ENCODE results near the gene AUTS2. TPM values are rescaled to one million over a fixed set of nuclear protein-coding genes. Genes with fewer than 3 reads are reported as not detected.

The AUTS2 gene
- total and polyA plus RNA-seq, 9 of the 15 experiments (the other 6 are each of a cell fraction or from before 2014, with no cell fraction given) = 0.58 TPM; not detected in 8

DNA sequence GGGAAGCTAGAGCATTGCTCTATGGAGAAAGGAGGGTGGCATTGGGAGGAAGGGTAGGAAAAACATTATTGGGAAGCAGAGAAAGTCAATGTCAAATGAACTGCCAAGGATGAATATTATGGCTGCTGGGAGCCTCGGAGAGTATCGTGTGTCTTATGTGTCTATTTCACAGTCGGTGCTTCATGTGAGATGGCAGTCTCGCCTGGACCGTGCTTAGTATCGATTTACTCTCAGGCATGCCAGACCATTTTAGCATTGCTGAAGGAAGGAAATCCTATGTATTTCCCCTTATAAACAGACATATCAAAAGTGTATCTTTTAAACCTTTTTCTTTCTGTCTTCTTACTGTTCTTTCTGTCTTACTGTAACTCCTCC lies 612.6 kb downstream of the AUTS2 start:
- Histone ChIP-seq H3K27me3 (ENCODE audit: control insufficient read depth in 2 of 2, insufficient read depth in 2 of 2, low read length in 2 of 2) (no peaks in the 10 kb centered on the region), H3K4me2 (ENCODE audit: insufficient read depth, low read length) (no peak overlapping the region), H3K4me1 (replicated peaks in 1 of 2; ENCODE audit: control insufficient read depth in 2 of 2, insufficient read depth in 2 of 2, low read length in 2 of 2) (no peaks in the 10 kb centered on the region), H2AFZ (ENCODE audit: low read depth, low read length) (no peak overlapping the region), H4K20me1 (replicated peaks; ENCODE audit: control insufficient read depth, insufficient read depth, low read length) (no peaks in the 10 kb centered on the region), H3K9me3 (replicated peaks; ENCODE audit: control insufficient read depth, insufficient read depth, low read depth, low read length) (no peaks in the 10 kb centered on the region), H3K79me2 (ENCODE audit: control insufficient read depth, insufficient read depth, low read length) (no peaks in the 10 kb centered on the region), H3K36me3 (ENCODE audit: control insufficient read depth, insufficient read depth, low read length) (no peaks in the 10 kb centered on the region), H3K27ac (ENCODE audit: extremely low read depth, low read depth, low read length) (no peak overlapping the region), H3K9ac (ENCODE audit: insufficient read depth in 1 of 2, low read depth in 2 of 2, low read length in 2 of 2) (no peak overlapping the region), H3K9me1 (ENCODE audit: control insufficient read depth, insufficient read depth, low read length) (no peaks in the 10 kb centered on the region), H3K4me3 (no peak overlapping the region)
- no peak for ATAC-seq
- intact Hi-C loops (cut with micrococcal nuclease) (no loop called here), in situ Hi-C loops (cut with MboI) (no loop called here)
- no peak for DNase-seq (ENCODE audit: extremely low read depth in 1 of 4, low spot score in 3 of 4)
- no peak for TF ChIP-seq CBX1 (IDR thresholded peaks at IDR 0.05; ENCODE audit: low read depth)
- no peak for TF ChIP-seq ZBED1 (IDR thresholded peaks at IDR 0.05)
- TF ChIP-seq TOE1 (IDR thresholded peaks at IDR 0.05; ENCODE audit: borderline replicate concordance) = no peak
- no peak for TF ChIP-seq TOE1 (CRISPR knock-in tag; IDR thresholded peaks at IDR 0.05; ENCODE audit: borderline replicate concordance, low read depth)
- no peak for TF ChIP-seq MAZ (CRISPR knock-in tag; conservative IDR thresholded peaks at IDR 0.05 in 1 of 2, IDR thresholded peaks at IDR 0.05 in 1 of 2)
- TF ChIP-seq ZBTB7A (IDR thresholded peaks at IDR 0.05; ENCODE audit: borderline replicate concordance, control insufficient read depth, low read depth, low read length) = no peak
- no peak for TF ChIP-seq CAMTA2 (CRISPR knock-in tag; conservative IDR thresholded peaks at IDR 0.05)
- TF ChIP-seq, protein P1, sequence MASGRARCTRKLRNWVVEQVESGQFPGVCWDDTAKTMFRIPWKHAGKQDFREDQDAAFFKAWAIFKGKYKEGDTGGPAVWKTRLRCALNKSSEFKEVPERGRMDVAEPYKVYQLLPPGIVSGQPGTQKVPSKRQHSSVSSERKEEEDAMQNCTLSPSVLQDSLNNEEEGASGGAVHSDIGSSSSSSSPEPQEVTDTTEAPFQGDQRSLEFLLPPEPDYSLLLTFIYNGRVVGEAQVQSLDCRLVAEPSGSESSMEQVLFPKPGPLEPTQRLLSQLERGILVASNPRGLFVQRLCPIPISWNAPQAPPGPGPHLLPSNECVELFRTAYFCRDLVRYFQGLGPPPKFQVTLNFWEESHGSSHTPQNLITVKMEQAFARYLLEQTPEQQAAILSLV (tag; IDR thresholded peaks at IDR 0.05) = no peak
- no peak for TF ChIP-seq NR2C2 (CRISPR knock-in tag; IDR thresholded peaks at IDR 0.05)
- no peak for TF ChIP-seq NR2C2 (tag; IDR thresholded peaks at IDR 0.05)
- TF ChIP-seq TCFL5 (CRISPR knock-in tag; conservative IDR thresholded peaks at IDR 0.05) = no peak
- TF ChIP-seq, protein P2, sequence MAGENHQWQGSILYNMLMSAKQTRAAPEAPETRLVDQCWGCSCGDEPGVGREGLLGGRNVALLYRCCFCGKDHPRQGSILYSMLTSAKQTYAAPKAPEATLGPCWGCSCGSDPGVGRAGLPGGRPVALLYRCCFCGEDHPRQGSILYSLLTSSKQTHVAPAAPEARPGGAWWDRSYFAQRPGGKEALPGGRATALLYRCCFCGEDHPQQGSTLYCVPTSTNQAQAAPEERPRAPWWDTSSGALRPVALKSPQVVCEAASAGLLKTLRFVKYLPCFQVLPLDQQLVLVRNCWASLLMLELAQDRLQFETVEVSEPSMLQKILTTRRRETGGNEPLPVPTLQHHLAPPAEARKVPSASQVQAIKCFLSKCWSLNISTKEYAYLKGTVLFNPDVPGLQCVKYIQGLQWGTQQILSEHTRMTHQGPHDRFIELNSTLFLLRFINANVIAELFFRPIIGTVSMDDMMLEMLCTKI (IDR thresholded peaks at IDR 0.05; ENCODE audit: partially characterized antibody) = no peak
- TF ChIP-seq CHD1 (IDR thresholded peaks at IDR 0.05; ENCODE audit: low read length) = no peak
- no peak for TF ChIP-seq ZNF146 (CRISPR knock-in tag; IDR thresholded peaks at IDR 0.05; ENCODE audit: unreplicated experiment)
- TF ChIP-seq LEF1 (IDR thresholded peaks at IDR 0.05) = no peak
- ChIA-PET CTCF (ENCODE audit: low intra/inter-chr PET ratio) (no interaction called here), POLR2A (no interaction called here)
- no peak for FAIRE-seq
- no TSS peak for BruUV-seq (replicated peaks)
- WGBS (ENCODE audit: insufficient coverage, low coverage, missing lambda C conversion rate) = 0% methylated on average over 6 of the region's 6 CpGs
